ENCODE results near the gene PPFIA4. TPM values are rescaled to one million over a fixed set of nuclear protein-coding genes. Genes with fewer than 3 reads are reported as not detected.

Gene PPFIA4
- total RNA-seq, 1 experiment from 2014 or later = 10.8 TPM

DNA sequence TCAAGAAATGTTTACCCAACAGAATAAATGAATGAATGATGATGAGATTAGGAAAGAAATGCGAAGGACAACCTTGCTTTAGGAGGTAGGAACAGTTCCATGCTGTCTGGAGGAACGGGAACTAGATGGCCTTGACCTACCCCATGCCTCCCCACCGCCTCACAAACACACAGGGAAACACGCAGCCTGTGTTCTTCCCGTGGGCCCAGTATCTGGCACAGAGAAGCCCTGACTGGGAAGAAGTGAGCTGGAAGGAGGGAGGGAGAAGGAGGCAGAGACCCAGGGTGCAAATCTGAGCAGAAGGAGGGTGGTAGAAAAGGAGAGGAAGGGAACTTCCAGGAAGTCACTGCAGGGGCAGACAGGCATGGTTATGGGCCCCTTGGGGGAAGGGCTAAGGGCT lies 97.7 kb downstream of the PPFIA4 start:
- H3K9me2 ChIP-seq (ENCODE audit: insufficient read depth) = no peaks in the 10 kb centered on the region
- CTCF ChIA-PET = interaction anchor here (1.5 kb wide), 1 partner anchor 84 kb away, joined by 3 read pairs; no protein-coding TSS in a partner anchor
- H3K4me1 ChIP-seq (ENCODE audit: control insufficient read depth in 1 of 2, insufficient read depth in 2 of 2, low read length in 2 of 2) = peaks cover 17 to 46% of the 10 kb centered on the region in 2 experiments; a peak in 3 of 4 replicates
- H3K79me2 ChIP-seq (ENCODE audit: insufficient read depth, low read length) = no peaks in the 10 kb centered on the region
- no peaks in the 10 kb centered on the region for H3K36me3 ChIP-seq (ENCODE audit: control insufficient read depth in 1 of 2, insufficient read depth in 2 of 2, low read length in 2 of 2)
- RAD21 ChIA-PET (ENCODE audit: low non-redundant PET in 1 of 2, low total read pairs in 2 of 2, uncharacterized antibody in 2 of 2, unreplicated experiment in 2 of 2) = no interaction called here
- no TSS peak for BruUV-seq (replicated peaks)
- H2AFZ ChIP-seq (ENCODE audit: low read depth, low read length, poor library complexity, severe bottlenecking) = no peak overlapping the region
- intact Hi-C loops (cut with micrococcal nuclease) = no loop called here
- no peak overlapping the region for H3K9ac ChIP-seq (ENCODE audit: low read length)
- H3K27me3 ChIP-seq (ENCODE audit: insufficient read depth, low read length) = peaks cover 7% of the 10 kb centered on the region; the same call in 1 of the 2 replicates
- no peak overlapping the region for H3K4me2 ChIP-seq (ENCODE audit: low read length)
- no peak overlapping the region for H3K4me3 ChIP-seq (replicated peaks in 1 of 2; ENCODE audit: low read depth in 1 of 2, low read length in 2 of 2)
- no peaks in the 10 kb centered on the region for H3K9me3 ChIP-seq (ENCODE audit: control insufficient read depth in 1 of 2, insufficient read depth in 1 of 2, low read depth in 1 of 2, low read length in 2 of 2)
- no peak for ATAC-seq
- no peak overlapping the region for H3K27ac ChIP-seq (ENCODE audit: low read depth, low read length)
- no peak for DNase-seq (ENCODE audit: low read depth, low spot score)
- no peak for TF ChIP-seq EGR1 (IDR thresholded peaks at IDR 0.05; ENCODE audit: low read depth)
- no peak for TF ChIP-seq ZNF274 (IDR thresholded peaks at IDR 0.05; ENCODE audit: low read depth, low read length)
- TF ChIP-seq SP1 (IDR thresholded peaks at IDR 0.05; ENCODE audit: low read depth) = no peak
- TF ChIP-seq POLR2AphosphoS5 (IDR thresholded peaks at IDR 0.05; ENCODE audit: low read depth, low read length) = no peak
- no peak for TF ChIP-seq RAD21 (IDR thresholded peaks at IDR 0.05; ENCODE audit: low read depth)
- TF ChIP-seq SIN3A (IDR thresholded peaks at IDR 0.05; ENCODE audit: low read depth) = no peak
- TF ChIP-seq POLR2A (IDR thresholded peaks at IDR 0.05; ENCODE audit: borderline replicate concordance, extremely low read depth, insufficient read depth, insufficient read length) = no peak
- no peak for TF ChIP-seq FOSL1 (IDR thresholded peaks at IDR 0.05; ENCODE audit: low read depth)
- TF ChIP-seq, protein P1, sequence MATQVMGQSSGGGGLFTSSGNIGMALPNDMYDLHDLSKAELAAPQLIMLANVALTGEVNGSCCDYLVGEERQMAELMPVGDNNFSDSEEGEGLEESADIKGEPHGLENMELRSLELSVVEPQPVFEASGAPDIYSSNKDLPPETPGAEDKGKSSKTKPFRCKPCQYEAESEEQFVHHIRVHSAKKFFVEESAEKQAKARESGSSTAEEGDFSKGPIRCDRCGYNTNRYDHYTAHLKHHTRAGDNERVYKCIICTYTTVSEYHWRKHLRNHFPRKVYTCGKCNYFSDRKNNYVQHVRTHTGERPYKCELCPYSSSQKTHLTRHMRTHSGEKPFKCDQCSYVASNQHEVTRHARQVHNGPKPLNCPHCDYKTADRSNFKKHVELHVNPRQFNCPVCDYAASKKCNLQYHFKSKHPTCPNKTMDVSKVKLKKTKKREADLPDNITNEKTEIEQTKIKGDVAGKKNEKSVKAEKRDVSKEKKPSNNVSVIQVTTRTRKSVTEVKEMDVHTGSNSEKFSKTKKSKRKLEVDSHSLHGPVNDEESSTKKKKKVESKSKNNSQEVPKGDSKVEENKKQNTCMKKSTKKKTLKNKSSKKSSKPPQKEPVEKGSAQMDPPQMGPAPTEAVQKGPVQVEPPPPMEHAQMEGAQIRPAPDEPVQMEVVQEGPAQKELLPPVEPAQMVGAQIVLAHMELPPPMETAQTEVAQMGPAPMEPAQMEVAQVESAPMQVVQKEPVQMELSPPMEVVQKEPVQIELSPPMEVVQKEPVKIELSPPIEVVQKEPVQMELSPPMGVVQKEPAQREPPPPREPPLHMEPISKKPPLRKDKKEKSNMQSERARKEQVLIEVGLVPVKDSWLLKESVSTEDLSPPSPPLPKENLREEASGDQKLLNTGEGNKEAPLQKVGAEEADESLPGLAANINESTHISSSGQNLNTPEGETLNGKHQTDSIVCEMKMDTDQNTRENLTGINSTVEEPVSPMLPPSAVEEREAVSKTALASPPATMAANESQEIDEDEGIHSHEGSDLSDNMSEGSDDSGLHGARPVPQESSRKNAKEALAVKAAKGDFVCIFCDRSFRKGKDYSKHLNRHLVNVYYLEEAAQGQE (IDR thresholded peaks at IDR 0.05; ENCODE audit: low read depth) = no peak
- POLR2A ChIA-PET = no interaction called here
- no peaks in the 10 kb centered on the region for H4K20me1 ChIP-seq (ENCODE audit: insufficient read depth)

Measured in HCT116 (cell line).